ENCODE measurements around the gene TUSC2.

The TUSC2 gene

GRCh38 chr3:50327943-50328691, at the start of gene TUSC2:
Gene TUSC2 (minus strand): TSS chr3:50328223. CDS start chr3:50328099, 124 bp downstream.
- peak; percentile 97 for DNase-seq (ENCODE audit: low read depth)

- DNase-seq (ENCODE audit: low read depth), result no peak
Observed at GRCh38 chr3:50375258-50375931, 47.4 kb upstream of the TUSC2 start.

- no peak for DNase-seq (ENCODE audit: low read depth)
Observed at GRCh38 chr3:50374363-50375257, 46.6 kb upstream of the TUSC2 start.

GRCh38 chr3:50373146-50374051, 45.4 kb upstream of the TUSC2 start:
- no peak for DNase-seq (ENCODE audit: low read depth)

- no peak for DNase-seq (ENCODE audit: low read depth)
Observed at GRCh38 chr3:50372349-50372748, 44.3 kb upstream of the TUSC2 start.

- no peak for DNase-seq (ENCODE audit: low read depth)
Observed at GRCh38 chr3:50371133-50371685, 43.2 kb upstream of the TUSC2 start.

GRCh38 chr3:50370594-50370993, 42.6 kb upstream of the TUSC2 start:
- peak; percentile 22 for DNase-seq (ENCODE audit: low read depth)

GRCh38 chr3:50369012-50369670, 41.1 kb upstream of the TUSC2 start:
- no peak for DNase-seq (ENCODE audit: low read depth)

- DNase-seq (ENCODE audit: low read depth), result no peak
Observed at GRCh38 chr3:50365842-50366220, 37.8 kb upstream of the TUSC2 start.

- DNase-seq (ENCODE audit: low read depth), result peak; percentile 64
Observed at GRCh38 chr3:50365080-50365841, 37.2 kb upstream of the TUSC2 start.

GRCh38 chr3:50364573-50365079, 36.6 kb upstream of the TUSC2 start:
- peak; percentile 39 for DNase-seq (ENCODE audit: low read depth)

- no peak for DNase-seq (ENCODE audit: low read depth)
Observed at GRCh38 chr3:50359760-50360110, 31.7 kb upstream of the TUSC2 start.

- peak; percentile 99 for DNase-seq (ENCODE audit: low read depth)
Observed at GRCh38 chr3:50358911-50359759, 31.1 kb upstream of the TUSC2 start, which contains the start of gene TMEM115. Gene TMEM115 (minus strand): TSS chr3:50359521. CDS start chr3:50359063, 458 bp downstream.

- no peak for DNase-seq (ENCODE audit: low read depth)
Observed at GRCh38 chr3:50358355-50358910, 30.4 kb upstream of the TUSC2 start.

GRCh38 chr3:50357481-50357880, 29.5 kb upstream of the TUSC2 start:
- no peak for DNase-seq (ENCODE audit: low read depth)

GRCh38 chr3:50356553-50356952, 28.5 kb upstream of the TUSC2 start:
- DNase-seq (ENCODE audit: low read depth), result peak; percentile 38

- DNase-seq (ENCODE audit: low read depth), result no peak
Observed at GRCh38 chr3:50355829-50356552, 28.0 kb upstream of the TUSC2 start.

- no peak for DNase-seq (ENCODE audit: low read depth)
Observed at GRCh38 chr3:50354850-50355249, 26.8 kb upstream of the TUSC2 start.
